Fibroblast of peridontal ligament (primary cell): Measurements from ENCODE around the gene TTC39B.
A peak's percentile ranks its signal among the peaks of the same experiment; 100 is the strongest.

ENCODE experiments used
- DNase-seq: peaks from one replicate; pipeline ENCODE4 v3.0.0-alpha.2; 2010; ENCODE audit errors: extremely low read depth

TTC39B gene

DNA sequence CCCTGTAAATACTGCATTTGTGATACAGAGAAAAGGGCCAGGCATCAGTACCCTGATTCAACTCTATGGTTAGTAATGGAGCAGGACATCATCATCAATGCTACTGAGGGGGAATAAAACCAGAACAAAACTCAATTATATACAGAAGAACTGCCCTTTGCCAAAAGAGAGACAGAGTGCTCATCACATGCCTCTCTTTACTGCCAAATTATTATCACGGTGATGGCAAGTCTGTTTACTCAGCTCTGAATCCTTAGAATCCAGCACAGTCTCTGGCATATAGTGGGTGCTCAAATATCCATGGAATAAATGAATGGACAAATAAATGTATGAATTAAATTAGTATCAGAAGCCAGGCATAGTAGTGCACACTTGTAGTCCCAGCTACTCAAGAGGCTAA is 130.2 kb downstream of the TTC39B start:
- DNase-seq: no peak

DNA sequence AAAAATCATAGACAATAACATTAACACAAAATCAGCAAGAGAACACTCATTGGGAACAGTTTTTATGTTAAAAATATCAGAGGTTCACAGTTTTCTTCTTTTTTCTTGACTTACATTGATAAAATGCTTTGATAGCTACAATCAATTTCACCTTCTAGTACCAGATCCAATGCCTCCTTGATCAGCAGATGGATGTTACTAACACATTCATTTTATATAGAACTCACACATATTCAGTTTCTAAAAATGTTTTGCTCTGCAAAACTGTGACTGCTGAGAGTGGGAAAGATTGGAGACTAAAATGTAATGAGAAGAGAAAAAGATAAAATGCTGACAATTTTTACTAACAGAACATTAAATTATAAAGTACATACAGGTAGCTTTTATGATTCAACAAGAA is 143.1 kb downstream of the TTC39B start:
- DNase-seq: no peak

DNA sequence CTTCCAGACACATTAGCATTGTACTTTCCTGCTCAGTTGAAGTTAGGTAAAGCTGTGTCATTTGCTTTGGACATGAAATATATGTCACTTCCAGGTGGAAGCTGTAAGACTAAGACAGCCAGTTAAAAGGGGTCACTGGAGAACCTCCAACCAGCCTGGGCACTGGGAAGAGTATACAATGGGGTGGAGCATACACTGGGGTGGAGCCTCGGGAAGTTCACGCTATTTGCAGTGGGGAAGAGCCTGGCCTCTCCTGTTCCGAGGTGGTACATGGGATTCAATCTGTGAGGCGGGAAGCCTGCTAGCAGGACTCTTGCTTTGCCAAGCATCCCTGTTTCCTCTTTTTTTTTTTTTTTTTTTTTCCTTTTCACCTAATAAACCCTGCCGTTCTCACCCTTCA is 145.3 kb downstream of the TTC39B start:
- no peak for DNase-seq

DNA sequence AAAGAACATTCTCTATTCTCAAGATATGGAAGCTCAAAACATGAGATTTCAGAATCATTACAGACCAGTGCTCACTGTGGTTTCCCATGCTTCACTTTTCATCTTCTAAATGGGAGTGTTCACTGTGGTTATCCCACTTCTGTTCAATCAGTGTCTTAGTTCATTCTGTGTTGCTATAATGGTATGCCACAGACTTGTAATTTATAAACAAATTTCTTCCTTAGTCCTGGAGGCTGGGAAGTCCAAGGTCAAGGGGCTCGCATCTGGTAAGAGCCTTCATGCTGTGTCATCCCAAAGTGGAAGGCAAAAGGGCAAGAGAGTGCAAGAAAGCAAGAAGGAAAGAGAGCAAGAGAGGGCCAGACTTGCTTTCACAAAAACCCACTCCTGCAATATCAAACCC is 146.3 kb downstream of the TTC39B start:
- DNase-seq: peak; percentile 92

DNA sequence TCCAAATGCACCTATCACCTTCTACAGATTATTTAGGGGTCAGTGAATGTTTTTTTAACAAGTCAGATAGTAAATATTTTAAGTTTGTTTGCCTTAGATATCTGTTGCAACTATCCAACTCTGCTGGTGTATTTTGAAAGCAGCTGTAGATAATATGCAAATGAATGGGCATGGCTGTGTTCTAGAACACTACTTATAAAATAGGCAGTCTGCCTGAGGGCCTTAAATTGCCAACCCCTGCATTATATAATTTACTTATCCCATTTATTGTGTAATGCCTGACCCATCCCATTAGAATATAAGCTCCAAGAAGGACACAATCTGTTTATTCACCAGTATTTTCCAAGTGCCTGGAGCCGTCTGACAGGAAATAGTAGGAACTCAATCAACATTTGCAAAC is 149.0 kb downstream of the TTC39B start:
- no peak for DNase-seq

DNA sequence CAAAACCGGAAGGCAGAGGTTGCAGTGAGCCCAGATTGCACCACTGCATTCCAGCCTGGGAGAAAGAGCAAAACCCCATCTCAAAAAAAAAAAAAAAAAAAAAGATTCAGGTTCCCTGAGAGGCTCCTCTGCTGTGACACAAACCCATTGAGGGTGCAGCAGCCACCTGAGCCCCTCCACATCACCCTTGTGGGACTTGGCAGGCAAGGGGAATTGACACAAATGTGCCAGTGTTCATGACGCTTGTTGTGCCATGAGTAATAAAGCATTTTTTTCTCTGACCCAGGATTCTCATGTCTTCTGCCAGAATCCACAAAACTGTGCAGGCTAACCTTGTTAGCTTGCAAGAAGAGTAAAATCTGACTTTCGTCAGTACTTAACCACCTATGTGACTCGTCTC is 149.6 kb downstream of the TTC39B start:
- DNase-seq: peak; percentile 32

DNA sequence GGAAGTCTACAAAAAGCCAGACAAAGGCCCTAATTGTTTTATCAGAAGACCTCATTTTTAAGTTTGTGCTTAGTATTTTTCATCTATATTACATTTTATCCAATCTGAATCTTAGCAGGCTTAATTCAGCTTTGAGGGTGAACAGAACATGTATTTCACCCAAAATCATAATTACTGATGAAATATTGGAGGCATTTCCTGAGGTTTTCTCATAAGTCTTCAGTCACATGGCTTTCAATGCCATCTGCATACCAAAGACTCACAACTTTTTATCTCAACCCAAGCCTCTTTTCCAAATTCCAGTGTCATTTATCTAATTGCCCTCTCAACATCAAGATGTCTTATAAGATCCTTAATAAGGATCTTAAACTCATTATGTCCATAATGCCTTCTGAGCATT is 150.8 kb downstream of the TTC39B start:
- peak; percentile 6 for DNase-seq

DNA sequence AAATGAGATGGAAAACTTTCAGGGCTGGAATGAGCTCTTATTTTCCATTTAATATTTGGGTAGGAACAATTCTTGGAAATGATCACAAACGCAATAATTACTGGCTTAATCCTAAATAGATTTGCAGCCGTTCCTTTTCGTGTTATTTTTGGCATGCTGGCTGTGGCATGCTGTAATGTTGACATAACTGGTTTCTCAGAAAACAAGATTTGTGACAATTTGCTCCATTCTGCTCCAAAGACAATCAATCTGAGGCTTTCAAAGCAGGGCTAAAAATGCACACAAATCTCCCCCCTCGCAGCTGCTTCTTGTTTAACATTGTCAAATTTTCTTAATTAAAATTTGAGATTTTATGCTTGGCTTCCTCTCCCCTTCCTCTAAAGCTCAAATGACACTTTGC is 151.2 kb downstream of the TTC39B start:
- DNase-seq: peak; percentile 45

DNA sequence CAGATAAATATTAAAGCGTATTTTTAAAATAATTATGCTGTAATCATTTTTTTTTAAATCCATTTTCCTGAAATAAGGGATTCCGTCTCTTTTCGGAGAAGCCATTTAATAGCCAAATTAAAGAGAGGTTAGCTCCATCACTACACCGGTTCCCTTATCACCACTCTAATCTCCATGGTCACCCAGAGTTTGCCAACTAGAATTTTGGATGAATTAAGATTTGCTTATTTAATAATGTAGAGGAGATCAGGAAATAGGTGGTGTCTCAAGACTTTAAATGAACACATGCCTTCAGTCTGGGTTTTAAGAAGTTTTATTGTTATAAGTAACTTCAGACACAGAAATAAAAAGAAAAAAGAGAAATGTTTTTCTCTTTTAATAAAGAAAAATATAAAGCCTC is 151.7 kb downstream of the TTC39B start:
- no peak for DNase-seq

DNA sequence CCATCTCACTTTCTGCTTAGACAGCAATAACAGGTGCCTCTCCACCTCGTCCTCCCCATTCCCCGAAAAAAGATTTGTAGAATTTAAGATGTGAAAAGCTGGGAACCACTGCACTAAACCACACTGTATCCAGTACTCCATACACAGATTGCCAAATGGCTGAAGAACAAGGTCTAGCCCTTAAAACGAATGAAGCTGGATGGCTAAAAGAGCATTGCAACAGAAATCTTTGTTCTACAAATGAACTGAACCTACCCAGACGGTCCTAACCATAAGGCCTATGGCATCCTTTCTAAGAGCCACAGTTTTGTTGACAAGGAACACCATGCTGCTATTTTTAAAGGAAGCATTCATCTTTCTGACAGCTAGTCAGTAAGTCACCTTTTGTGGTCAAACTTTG is 152.3 kb downstream of the TTC39B start:
- no peak for DNase-seq

DNA sequence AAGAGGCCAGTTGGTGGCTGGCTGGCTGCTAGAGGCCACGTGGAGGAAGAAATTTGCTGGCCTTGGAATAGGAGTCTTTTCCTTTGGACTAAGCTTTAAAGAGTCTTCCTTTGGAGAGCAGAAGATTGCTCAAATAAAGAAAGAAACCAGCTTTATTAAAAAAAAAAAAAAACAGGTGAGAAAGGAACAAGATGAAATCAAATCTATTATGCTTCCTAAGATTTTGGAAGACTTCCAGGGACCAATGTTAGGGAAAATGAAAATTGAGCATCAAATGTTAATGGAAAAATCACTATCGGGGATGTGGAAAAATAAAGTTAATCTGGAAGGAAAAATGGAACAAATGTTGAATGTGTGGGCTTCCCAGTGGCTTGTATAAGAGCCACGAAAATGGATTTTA is 153.1 kb downstream of the TTC39B start:
- DNase-seq: no peak

DNA sequence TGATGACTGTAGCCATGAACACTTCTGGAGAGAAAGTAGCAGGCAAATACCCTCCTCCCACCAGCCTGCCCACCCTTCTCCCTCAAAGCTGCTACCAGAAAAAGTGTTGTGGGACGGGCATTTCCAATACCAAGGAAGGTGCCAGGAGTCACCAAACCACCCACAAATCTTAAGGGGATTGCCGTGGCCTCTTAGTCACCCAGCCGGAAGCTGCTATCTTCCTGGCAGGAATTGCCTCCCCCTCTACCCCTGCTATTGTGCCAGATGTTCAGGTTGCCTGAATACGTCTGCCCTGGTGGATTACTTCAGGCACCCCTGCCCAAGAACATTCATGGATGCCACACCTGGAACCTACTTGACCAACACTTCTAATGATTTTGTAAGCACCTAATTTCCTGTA is 156.1 kb downstream of the TTC39B start:
- DNase-seq: no peak

DNA sequence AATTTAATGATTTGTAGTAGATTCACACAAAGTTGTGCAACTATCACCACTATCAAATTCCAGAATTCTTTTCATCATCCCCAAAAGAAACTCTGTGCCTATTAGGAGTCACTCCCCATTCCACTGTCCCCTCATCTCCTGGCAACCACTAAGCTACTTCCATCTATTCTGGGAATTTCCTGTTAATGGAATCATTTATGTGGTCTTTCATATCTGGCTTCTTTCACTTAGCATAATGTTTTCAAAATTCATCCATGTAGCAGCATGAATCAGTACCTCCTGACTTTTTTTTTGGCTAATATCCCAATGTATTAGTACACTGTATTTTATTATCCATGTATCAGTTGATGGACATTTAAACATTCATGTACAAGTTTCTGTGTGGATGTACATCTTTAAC is 157.6 kb downstream of the TTC39B start:
- no peak for DNase-seq

DNA sequence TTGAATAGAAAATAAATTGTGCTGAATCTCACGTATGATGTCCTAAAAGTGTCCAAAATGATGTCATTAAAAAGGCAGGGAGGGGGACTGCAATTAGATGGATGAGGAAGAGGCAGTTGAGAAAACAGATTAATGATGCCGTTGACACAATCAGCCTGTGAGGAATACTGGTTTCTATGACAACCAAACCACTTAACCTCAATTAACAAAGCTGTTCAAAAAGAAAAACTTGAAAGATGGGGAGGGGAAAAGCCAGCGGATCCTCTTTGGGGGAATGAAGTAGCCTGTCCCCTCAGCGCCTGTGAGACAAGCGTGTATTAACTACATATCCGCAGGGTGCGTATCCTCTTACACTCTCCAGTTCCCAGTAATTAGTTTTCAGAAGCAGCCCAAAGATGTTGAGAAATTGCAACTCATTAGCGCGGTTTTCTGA is 160.7 kb downstream of the TTC39B start:
- DNase-seq: no peak

DNA sequence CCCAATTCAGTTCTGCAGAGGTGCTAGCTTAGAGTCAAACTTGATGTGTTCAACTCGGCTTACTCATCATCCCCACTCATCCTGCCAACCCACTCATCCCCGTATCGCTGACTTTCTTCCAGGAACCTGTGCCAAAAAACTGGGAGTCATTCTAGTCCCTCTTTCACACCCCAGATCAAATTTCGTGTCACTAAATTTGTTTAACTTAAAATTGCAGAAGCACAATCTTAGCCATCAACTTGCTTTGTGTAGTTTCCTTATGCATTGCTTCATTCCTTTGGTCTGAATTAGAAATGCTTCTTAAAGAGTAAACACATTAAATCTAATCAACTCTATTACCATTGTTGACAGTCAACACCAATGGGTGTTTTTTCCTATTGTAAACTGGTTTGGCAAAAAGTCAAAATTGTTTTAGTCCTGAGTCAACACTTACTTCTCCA is 162.4 kb downstream of the TTC39B start:
- no peak for DNase-seq

DNA sequence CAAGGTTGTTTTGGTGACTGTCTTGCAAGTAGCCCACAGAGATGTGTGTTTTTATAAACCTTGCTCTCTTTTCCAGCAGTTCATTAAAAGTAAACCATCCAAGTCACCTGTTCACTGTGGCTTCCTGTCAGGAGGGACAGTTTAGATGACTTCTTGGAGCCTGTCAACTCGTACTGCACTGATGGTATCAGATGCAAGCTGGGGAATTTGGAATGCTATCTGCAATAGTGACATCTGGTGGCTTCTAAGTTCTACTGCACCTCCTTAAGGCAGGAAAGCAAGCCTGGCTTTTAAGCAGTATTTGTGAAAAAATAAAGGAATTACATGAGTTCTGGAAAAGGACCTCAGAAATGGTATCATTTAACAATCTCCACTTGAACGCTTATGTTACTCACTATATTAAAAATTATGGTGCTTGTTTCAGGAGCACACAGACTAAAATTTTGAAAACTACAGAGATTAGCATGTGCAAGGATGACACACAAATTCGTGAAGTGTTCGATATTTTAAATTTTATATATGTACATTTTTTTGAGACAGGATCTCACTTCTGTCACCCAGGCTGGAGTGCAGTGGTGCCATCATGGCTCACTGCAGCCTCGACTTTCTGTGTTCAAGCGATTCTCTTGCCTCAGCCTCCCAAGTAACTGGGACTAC is 164.0 kb downstream of the TTC39B start:
- peak; percentile 78 for DNase-seq

DNA sequence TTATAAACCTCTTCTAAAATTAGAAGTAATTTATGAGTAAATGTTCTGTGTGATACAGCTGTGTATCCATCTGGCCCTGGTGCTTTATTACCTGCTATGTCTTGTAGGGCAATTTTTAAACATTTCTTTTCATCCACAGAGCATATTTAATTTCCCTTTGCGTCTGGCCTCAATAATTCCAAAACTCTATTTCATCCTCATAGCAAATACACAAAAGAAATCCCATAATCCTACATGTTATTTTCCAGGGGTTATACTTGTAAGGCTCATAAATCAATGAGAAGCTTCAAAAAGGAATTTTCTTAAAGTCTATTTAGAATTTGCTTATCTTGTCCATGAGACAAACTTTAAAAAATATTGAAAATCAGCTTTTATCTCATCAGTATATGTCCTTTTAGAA is 167.0 kb downstream of the TTC39B start:
- no peak for DNase-seq

DNA sequence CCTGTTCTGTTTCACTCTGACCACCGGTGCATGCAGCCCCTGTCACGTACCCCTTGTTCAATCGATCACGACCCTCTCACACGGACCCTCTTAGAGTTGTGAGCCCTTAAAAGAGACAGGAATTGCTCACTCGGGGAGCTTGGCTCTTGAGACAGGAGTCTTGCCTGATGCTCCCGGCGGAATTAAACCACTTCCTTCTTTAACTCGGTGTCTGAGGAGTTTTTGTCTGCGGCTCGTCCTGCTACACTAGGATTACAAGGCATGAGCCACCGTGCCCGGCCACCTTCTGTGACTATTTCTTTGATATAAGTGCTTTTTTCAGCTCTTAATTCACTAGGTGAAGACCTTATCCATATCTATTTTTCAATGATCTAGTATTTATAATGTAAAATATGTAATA is 167.5 kb downstream of the TTC39B start:
- peak; percentile 9 for DNase-seq

DNA sequence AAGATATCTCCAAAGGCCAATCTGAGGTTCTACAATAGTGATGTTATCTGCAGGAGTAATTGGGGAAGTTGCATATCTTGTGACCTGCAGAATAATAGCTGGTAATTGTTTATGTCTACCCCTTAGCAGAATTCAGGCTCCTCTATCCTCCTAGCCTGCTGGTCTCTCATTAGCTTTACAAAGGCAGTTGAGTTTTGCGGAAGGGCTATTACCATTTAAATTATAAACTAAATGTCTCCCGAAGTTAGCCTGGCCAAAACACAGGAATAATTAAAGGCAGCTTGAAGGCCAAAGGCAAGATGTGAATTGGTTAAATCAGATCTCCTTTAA is 168.7 kb downstream of the TTC39B start:
- no peak for DNase-seq

DNA sequence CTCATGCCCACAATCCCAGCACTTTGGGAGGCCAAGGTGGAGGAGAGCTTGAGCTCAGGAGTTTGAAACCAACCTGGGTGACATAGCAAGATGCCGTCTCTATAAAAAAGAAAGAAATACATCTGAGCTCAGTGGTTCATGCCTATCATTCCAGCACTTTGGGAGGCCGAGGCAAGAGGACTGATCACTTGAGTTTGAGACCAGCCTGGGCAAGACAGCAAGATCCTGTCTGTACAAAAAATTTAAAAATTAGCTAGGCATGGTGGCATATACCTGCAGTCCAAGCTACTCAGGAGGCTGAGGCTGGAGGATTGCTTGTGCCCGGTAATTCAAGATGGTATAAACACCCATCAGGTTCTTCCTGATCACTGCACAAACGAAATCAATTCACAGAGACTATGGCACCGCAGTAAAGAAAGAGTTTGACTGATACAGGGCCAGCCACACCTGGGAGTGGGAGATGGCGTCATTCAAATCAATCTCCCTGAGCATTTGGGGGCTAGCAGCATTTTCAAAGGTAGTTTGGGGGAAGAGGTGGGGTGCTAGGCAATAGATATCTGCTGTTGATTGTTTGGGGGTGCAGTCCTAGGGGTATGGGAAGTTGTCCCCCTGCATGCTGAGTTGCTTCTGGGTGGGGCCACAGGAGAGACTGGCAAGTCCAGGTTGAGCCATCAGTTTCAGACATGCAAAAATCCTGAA is 169.2 kb downstream of the TTC39B start:
- DNase-seq: no peak

DNA sequence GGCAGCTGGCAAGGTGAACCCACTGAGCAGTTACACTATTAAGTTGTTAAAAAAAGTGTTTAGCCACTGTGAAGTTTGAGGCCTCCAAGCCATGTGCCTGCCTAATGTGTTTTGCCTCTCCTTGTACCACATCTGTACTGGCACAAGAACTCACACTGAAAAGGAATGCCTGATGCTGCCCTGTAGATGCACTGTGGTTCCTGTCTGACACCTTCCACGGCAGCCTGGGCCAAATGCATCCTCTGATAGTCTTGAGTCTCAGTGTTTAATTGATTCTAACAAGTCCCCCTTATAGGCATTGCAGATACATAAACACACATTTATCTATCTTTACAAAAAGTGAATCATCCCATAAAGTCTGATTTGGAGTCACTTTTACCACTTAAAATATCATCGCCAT is 169.9 kb downstream of the TTC39B start:
- no peak for DNase-seq

DNA sequence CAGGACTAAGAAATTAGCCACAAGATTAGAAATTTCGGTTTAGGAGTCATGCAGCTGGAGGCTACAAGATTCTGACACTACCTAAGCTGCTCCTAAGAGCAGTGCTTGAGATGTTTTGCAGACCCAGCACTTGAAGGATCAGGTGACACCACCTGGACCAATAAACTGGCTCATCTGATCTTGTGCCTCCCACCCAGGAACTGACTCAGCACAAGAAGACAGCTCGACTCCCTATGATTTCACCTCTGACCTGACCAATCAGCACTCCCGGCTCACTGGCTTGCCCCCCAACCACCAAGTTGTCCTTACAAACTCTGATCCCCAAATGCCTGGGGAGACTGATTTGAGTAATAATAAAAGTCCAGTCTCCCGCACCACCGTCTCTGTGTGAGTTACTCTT is 170.4 kb downstream of the TTC39B start:
- DNase-seq: no peak

DNA sequence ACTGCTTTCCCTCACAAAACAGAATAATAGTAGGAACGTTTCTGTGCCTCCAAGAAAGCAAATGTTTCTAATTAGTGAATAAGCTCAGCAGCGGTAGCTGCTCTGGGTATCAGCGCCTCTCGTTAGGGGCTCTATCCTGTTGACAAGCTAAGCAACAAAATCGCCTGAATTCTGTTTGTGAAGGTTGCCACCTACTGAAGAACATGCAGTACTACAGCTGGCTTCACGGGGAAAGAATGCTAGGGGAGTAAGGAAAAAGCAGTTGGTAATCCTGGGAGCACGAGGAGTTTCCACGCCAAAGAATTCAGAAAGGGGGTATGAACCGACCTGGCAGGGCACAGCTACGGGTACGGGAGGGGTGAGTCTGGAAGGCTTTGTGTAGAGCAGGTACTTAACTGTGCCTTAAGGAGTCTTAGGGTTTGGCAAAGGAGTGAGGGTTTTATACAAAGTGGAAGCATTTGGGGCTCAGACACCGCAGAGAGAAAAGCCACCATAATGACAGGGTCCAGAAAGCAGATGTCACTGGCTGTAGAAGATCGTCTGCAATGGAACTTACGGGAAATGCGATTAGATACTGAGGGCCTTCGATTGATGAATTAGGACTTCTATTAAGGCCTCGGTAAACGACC is 171.7 kb downstream of the TTC39B start:
- DNase-seq: peak; percentile 86
